Stimulated activated naive CD4-positive, alpha-beta T cell treated with Interleukin-2 at 50 U/mL for 16 hours (primary cell): ENCODE results near the gene SDHB.

Source experiments
- DNase-seq: peaks from one replicate; lab custom pipeline; 2025; lab: John Stamatoyannopoulos, UW

SDHB gene

DNA sequence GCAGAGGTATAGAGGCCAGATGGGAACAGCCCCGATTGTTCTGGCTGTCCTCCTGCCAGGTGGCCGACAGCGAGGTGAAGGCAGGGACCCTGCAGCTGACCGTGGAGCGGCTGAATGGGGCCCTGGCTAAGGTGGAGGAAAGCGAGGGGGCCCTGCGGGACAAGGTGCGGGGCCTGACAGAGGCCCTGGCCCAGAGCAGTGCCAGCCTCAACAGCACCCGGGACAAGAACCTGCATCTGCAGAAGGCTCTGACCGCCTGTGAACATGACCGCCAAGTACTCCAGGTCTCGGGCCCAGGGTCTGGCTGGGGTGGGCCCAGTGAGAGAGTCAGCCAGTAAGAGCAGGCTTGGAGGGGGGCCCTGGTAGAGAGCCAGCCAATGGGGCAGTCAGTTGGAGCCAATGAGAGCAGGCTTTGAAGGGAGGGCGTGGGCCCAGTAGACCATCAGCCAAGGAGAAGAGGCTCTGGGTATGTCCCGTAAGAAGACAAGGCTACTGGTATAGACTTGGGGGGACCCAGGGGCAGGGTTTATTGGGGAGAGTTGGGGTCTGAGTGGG is 84.7 kb downstream of the SDHB start:
- no peak for DNase-seq
